Chondrocyte (in vitro differentiated cells): ENCODE data around the gene KIAA0232. TPM values are rescaled to one million over a fixed set of nuclear protein-coding genes. Genes with fewer than 3 reads are reported as not detected.
A peak's percentile ranks its signal among the peaks of the same experiment; 100 is the strongest.

Experiments used
- DNase-seq: peaks from one replicate; pipeline ENCODE4 v3.0.0; 2021; ENCODE audit warnings: mixed read lengths, low spot score
- H3K27ac Mint-ChIP-seq: one replicate; pipeline ENCODE4 v1.8.0; 2021; ENCODE audit warnings: mild to moderate bottlenecking, moderate library complexity, mixed read lengths; ENCODE audit not compliant: unreplicated experiment
- H3K27me3 Mint-ChIP-seq: 2 replicates; pipeline ENCODE4 v1.8.0; 2021; ENCODE audit warnings: low read depth, mixed read lengths
- H3K36me3 Mint-ChIP-seq: 2 replicates; pipeline ENCODE4 v1.8.0; 2021; ENCODE audit warnings: low read depth, mixed read lengths
- H3K4me1 Mint-ChIP-seq: 2 replicates; pipeline ENCODE4 v1.8.0; 2021; ENCODE audit warnings: low read depth, mild to moderate bottlenecking, mixed read lengths
- H3K4me3 Mint-ChIP-seq: one replicate; pipeline ENCODE4 v1.8.0; 2021; ENCODE audit warnings: mild to moderate bottlenecking, moderate library complexity, mixed read lengths; ENCODE audit not compliant: unreplicated experiment
- H3K9me3 Mint-ChIP-seq: 2 replicates; pipeline ENCODE4 v1.8.0; 2021; ENCODE audit warnings: low read depth, mixed read lengths
- total RNA-seq: library from RNA; stranded (reverse); gene quantifications from 3 replicates; pipeline ENCODE4 v1.2.1, GENCODE V29; 2021
- TF ChIP-seq, protein P1 (sequence below): fragments of 200-600 bp; sonication (generic); IDR thresholded peaks from 2 replicates; pipeline ENCODE4 v1.5.0; 2021; ENCODE audit warnings: antibody characterized with exemption, mild to moderate bottlenecking, moderate library complexity

Gene KIAA0232
- total RNA-seq, 1 donor from 2014 or later = 24.7 TPM

GRCh38 chr4:6740347-6740746, 42.2 kb upstream of the KIAA0232 start:
- H3K27ac Mint-ChIP-seq = no peak overlapping the region
- DNase-seq = peak; percentile 65
- H3K9me3 Mint-ChIP-seq = peaks cover 10% of the 10 kb centered on the region
- H3K36me3 Mint-ChIP-seq = no peaks in the 10 kb centered on the region
- H3K4me1 Mint-ChIP-seq = peaks cover 3% of the 10 kb centered on the region
- TF ChIP-seq, protein P1, sequence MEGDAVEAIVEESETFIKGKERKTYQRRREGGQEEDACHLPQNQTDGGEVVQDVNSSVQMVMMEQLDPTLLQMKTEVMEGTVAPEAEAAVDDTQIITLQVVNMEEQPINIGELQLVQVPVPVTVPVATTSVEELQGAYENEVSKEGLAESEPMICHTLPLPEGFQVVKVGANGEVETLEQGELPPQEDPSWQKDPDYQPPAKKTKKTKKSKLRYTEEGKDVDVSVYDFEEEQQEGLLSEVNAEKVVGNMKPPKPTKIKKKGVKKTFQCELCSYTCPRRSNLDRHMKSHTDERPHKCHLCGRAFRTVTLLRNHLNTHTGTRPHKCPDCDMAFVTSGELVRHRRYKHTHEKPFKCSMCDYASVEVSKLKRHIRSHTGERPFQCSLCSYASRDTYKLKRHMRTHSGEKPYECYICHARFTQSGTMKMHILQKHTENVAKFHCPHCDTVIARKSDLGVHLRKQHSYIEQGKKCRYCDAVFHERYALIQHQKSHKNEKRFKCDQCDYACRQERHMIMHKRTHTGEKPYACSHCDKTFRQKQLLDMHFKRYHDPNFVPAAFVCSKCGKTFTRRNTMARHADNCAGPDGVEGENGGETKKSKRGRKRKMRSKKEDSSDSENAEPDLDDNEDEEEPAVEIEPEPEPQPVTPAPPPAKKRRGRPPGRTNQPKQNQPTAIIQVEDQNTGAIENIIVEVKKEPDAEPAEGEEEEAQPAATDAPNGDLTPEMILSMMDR = no peak
- no peak overlapping the region for H3K4me3 Mint-ChIP-seq
- no peaks in the 10 kb centered on the region for H3K27me3 Mint-ChIP-seq

DNA sequence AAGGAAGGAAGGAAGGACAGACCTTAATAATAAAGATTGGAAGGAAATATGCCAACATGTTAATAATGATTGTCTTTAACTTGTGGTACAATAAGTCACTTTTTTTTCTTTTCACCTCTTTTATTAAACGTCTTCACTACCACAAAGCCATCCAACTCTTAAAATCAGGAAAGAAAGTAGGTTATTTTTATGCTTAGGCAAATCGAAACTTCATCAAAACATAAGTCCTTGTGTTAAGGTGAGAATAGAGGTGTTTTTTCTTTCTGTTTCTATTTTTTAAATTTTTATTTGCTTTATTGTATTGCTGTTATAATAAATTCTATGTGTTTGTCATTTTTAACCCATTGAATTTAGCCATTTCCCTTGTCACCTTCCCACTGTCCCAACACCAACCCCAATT, 40.0 kb upstream of the KIAA0232 start:
- TF ChIP-seq, protein P1 = no peak
- Mint-ChIP-seq H3K4me3 (no peak overlapping the region), H3K27ac (no peak overlapping the region), H3K36me3 (no peaks in the 10 kb centered on the region), H3K9me3 (peaks cover 10% of the 10 kb centered on the region), H3K4me1 (peaks cover 11% of the 10 kb centered on the region), H3K27me3 (no peaks in the 10 kb centered on the region)
- no peak for DNase-seq

GRCh38 chr4:6742989-6743388, 39.5 kb upstream of the KIAA0232 start:
- no peaks in the 10 kb centered on the region for H3K36me3 Mint-ChIP-seq
- H3K27me3 Mint-ChIP-seq = no peaks in the 10 kb centered on the region
- H3K27ac Mint-ChIP-seq = no peak overlapping the region
- TF ChIP-seq, protein P1 = no peak
- peaks cover 10% of the 10 kb centered on the region for H3K9me3 Mint-ChIP-seq
- DNase-seq = peak; percentile 63
- no peak overlapping the region for H3K4me3 Mint-ChIP-seq
- peaks cover 16% of the 10 kb centered on the region for H3K4me1 Mint-ChIP-seq

- no peak overlapping the region for H3K27ac Mint-ChIP-seq
- H3K27me3 Mint-ChIP-seq = no peaks in the 10 kb centered on the region
- H3K9me3 Mint-ChIP-seq = no peaks in the 10 kb centered on the region
- H3K4me3 Mint-ChIP-seq = peak overlapping the region; percentile 6
- H3K36me3 Mint-ChIP-seq = no peaks in the 10 kb centered on the region
- peaks cover 30% of the 10 kb centered on the region for H3K4me1 Mint-ChIP-seq
- TF ChIP-seq, protein P1 = no peak
- no peak for DNase-seq
Observed at GRCh38 chr4:6746721-6747293, 35.7 kb upstream of the KIAA0232 start.

DNA sequence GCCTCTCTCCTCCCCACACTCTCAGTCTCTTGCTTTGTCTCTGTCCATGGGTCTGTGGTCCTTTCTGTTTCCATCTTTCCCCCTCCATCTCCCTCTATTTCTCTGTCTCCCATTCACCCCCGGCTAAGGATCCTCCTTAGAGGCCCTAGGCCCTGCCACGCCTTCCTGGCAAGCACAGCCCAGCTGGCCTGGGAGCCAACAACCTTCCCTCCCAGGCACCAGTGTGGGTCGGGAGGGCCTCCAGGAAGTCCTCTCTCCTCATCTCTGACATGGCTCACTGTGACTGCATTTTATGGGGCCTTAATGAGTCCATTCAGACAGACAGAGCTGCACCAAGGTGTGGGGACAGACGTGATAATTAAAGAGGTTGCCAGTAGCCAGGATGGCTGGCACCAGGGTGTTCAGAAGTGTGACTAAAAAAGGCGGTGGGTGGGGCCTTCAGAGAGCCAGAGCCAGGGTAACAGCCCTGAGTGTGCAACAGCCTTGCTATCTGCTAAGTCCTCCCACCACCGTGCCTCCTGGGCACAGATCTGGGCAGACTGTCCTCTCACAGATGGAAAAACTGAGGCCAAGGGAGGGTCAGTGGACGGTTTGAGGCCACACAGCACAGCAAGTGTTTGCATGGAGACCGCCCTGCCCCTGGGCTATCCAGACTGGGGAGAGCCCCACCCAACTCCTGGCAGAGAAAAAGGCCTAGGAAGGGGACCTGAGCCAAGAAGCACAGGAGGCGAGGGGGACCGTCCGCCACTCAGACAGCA, 35.1 kb upstream of the KIAA0232 start:
- DNase-seq = no peak
- H3K27me3 Mint-ChIP-seq = no peaks in the 10 kb centered on the region
- no peaks in the 10 kb centered on the region for H3K9me3 Mint-ChIP-seq
- H3K27ac Mint-ChIP-seq = no peak overlapping the region
- H3K4me1 Mint-ChIP-seq = peaks cover 30% of the 10 kb centered on the region
- TF ChIP-seq, protein P1 = no peak
- H3K4me3 Mint-ChIP-seq = no peak overlapping the region
- H3K36me3 Mint-ChIP-seq = no peaks in the 10 kb centered on the region
